K562 (cell line): ENCODE results near the gene C16orf74. TPM values are rescaled to one million over a fixed set of nuclear protein-coding genes. Genes with fewer than 3 reads are reported as not detected.

Experiments
- ATAC-seq: fragments of 200-7000 bp; cut with Tn5 transposase; 3 replicates; pipeline ENCODE4 v1.9.1; 2020; ENCODE audit warnings: moderate library complexity
- BruUV-seq: library from RNA; stranded (reverse); fragments of 400-500 nt; replicated peaks from 2 replicates; lab custom pipeline; 2021; lab: Mats Ljungman, UMichigan
- CTCF ChIA-PET: fragments of 300-600 bp; formaldehyde crosslinking; extraction: SDS; loops from one replicate; lab custom pipeline; 2021; ENCODE audit warnings: low intra/inter-chr PET ratio; lab: Yijun Ruan, JAX
- POLR2A ChIA-PET: fragments of 300-600, 350-650 bp; sonication (Branson Sonifier 250); formaldehyde crosslinking; extraction: SDS; loops from one replicate; lab custom pipeline; 2021; ENCODE audit warnings: antibody characterized with exemption, inconsistent platforms; lab: Yijun Ruan, JAX
- DNase-seq, 4 experiments: peaks; one replicate each; pipeline versions ENCODE4 v3.0.0 to v3.0.0-alpha.2; 2011 to 2018; ENCODE audit warnings: low spot score in 3 of 4, mixed read lengths in 3 of 4; ENCODE audit errors: extremely low read depth in 1 of 4
- FAIRE-seq: peaks from 2 replicates; lab custom pipeline; 2011; peaks lifted over from hg19 to GRCh38; lab: Jason Lieb, UNC
- H2AFZ ChIP-seq: 2 replicates; pipeline ENCODE4 v1.6.0; 2011; ENCODE audit warnings: low read depth, low read length, control low read depth, inconsistent platforms
- H3K27ac ChIP-seq: fragments of 200-600 bp; 3 replicates; pipeline ENCODE4 v1.8.0; 2011; ENCODE audit warnings: low read depth, mild to moderate bottlenecking, control low read depth, inconsistent platforms, low read length, moderate library complexity, mixed read lengths; ENCODE audit errors: extremely low read depth
- H3K27me3 ChIP-seq, 2 experiments: fragments of 300-600 bp in 1 of 2; 2 replicates in 1 of 2; 3 replicates in 1 of 2; pipeline versions ENCODE4 v1.6.0 to v1.8.0; 2011; ENCODE audit warnings: inconsistent platforms in 2 of 2, low read length in 2 of 2, mild to moderate bottlenecking in 1 of 2, mixed read lengths in 1 of 2, moderate library complexity in 1 of 2; ENCODE audit not compliant: control insufficient read depth in 2 of 2, insufficient read depth in 2 of 2
- H3K36me3 ChIP-seq: fragments of 300-600 bp; 3 replicates; pipeline ENCODE4 v1.8.0; 2011; ENCODE audit warnings: mild to moderate bottlenecking, low read length, inconsistent platforms; ENCODE audit not compliant: control insufficient read depth, insufficient read depth
- H3K4me1 ChIP-seq, 2 experiments: fragments of 200-600 bp in 1 of 2; replicated peaks in 1 of 2; 2 replicates in 1 of 2; 3 replicates in 1 of 2; pipeline versions ENCODE4 v1.5.1 to v1.8.0; 2011; ENCODE audit warnings: inconsistent platforms in 2 of 2, low read length in 2 of 2, mild to moderate bottlenecking in 1 of 2, mixed read lengths in 1 of 2, moderate library complexity in 1 of 2; ENCODE audit not compliant: control insufficient read depth in 2 of 2, insufficient read depth in 2 of 2
- H3K4me2 ChIP-seq: 2 replicates; pipeline ENCODE4 v1.6.1; 2011; ENCODE audit warnings: low read length, control low read depth, inconsistent platforms, mixed read lengths; ENCODE audit not compliant: insufficient read depth
- H3K4me3 ChIP-seq: fragments of 200-600 bp; sonication (generic), shearing (Covaris generic); 2 replicates; pipeline ENCODE4 v1.5.1; 2016; ENCODE audit warnings: control low read depth, inconsistent platforms
- H3K79me2 ChIP-seq: fragments of 200-600 bp; 3 replicates; pipeline ENCODE4 v1.8.0; 2011; ENCODE audit warnings: low read length, inconsistent platforms; ENCODE audit not compliant: control insufficient read depth, insufficient read depth
- H3K9ac ChIP-seq, 2 experiments: 2 replicates each; pipeline versions ENCODE4 v1.6.0 to v1.6.1; 2011; ENCODE audit warnings: low read depth in 2 of 2, low read length in 2 of 2, control low read depth in 1 of 2, inconsistent platforms in 1 of 2, mild to moderate bottlenecking in 1 of 2, mixed read lengths in 1 of 2; ENCODE audit not compliant: insufficient read depth in 1 of 2
- H3K9me1 ChIP-seq: one replicate; pipeline ENCODE4 v1.6.0; 2011; ENCODE audit warnings: inconsistent platforms, mild to moderate bottlenecking, low read length, moderate library complexity; ENCODE audit not compliant: control insufficient read depth, insufficient read depth
- H3K9me3 ChIP-seq: replicated peaks from 2 replicates; pipeline ENCODE4 v1.5.1; 2011; ENCODE audit warnings: low read depth, low read length, inconsistent platforms; ENCODE audit not compliant: control insufficient read depth, insufficient read depth
- H4K20me1 ChIP-seq: replicated peaks from 2 replicates; pipeline ENCODE4 v1.6.1; 2011; ENCODE audit warnings: low read length, inconsistent platforms, mixed read lengths; ENCODE audit not compliant: control insufficient read depth, insufficient read depth
- MAFK ChIP-seq: IDR thresholded peaks from 2 replicates; pipeline ENCODE4 v1.6.1; 2011; ENCODE audit warnings: low read length, improper control_type of control experiment
- NCOA2 ChIP-seq, 2 experiments: fragments of 450-650 bp; IDR thresholded peaks; 2 replicates each; pipeline ENCODE4 v1.6.1; 2018; ENCODE audit warnings: mild to moderate bottlenecking in 2 of 2, moderate library complexity in 1 of 2; ENCODE audit not compliant: partially characterized antibody in 2 of 2
- RBM22 ChIP-seq: fragments of 200-400 bp; formaldehyde crosslinking; IDR thresholded peaks from 2 replicates; pipeline ENCODE4 v1.6.1; 2018; ENCODE audit warnings: low read length, low read depth; ENCODE audit not compliant: poor library complexity, severe bottlenecking
- SUPT5H ChIP-seq: fragments of 450-650 bp; IDR thresholded peaks from 2 replicates; pipeline ENCODE4 v1.6.1; 2016
- ZC3H11A ChIP-seq: IDR thresholded peaks from 2 replicates; pipeline ENCODE4 v1.6.1; 2012; ENCODE audit warnings: low read depth, low read length, improper control_type of control experiment
- WGBS: fragments of 100-300 bp; shearing (Covaris generic); methylation state at CpG from one replicate; pipeline ENCODE4 v1.1.6; 2016; ENCODE audit warnings: low coverage, mixed read lengths; ENCODE audit not compliant: insufficient coverage; ENCODE audit errors: missing lambda C conversion rate; 5-methylcytosine and 5-hydroxymethylcytosine counted together
- in situ Hi-C: fragments of 300-500 bp; cut with MboI; formaldehyde crosslinking; loops from 4 replicates; pipeline ENCODE4 v1.15.0; 2018; ENCODE audit warnings: inconsistent platforms, mixed read lengths
- intact Hi-C: fragments of 100-400 bp; cut with micrococcal nuclease; formaldehyde crosslinking; loops from 2 replicates; pipeline ENCODE4 v1.14.2; 2022
- polyA plus RNA-seq, 8 experiments: library from polyadenylated mRNA; depleted of rRNA in 4 of 8; stranded (reverse) in 5 of 8; unstranded in 3 of 8; fragments of >200 nt; fragmentation: Nextera tagmentation in 2 of 8; fragmentation: Illumina TruSeq in 1 of 8; extraction: Ambion mirVana in 2 of 8; extraction: Trizol in 1 of 8; gene quantifications; 2 replicates each; pipeline versions ENCODE4 v1.2.1 to v1.2.3, GENCODE V29; 2011 to 2014; ENCODE audit warnings: inconsistent platforms in 1 of 8, missing spikeins in 1 of 8
- total RNA-seq, 7 experiments: library from RNA; depleted of rRNA in 6 of 7; stranded (reverse); fragments of >200 nt in 6 of 7; fragmentation: Illumina TruSeq in 2 of 7; extraction: Trizol in 2 of 7; gene quantifications; 2 replicates each; pipeline versions ENCODE4 v1.2.1 to v1.2.3, GENCODE V29; 2011 to 2021; ENCODE audit warnings: low replicate concordance in 1 of 7
- TF ChIP-seq, protein P1 (sequence below): fragments of 450-650 bp; formaldehyde crosslinking; conservative IDR thresholded peaks from 2 replicates; pipeline ENCODE4 v1.4.0; 2022; ENCODE audit warnings: mild to moderate bottlenecking, missing genetic modification characterization
- TF ChIP-seq, protein P2 (sequence below): sonication (generic); formaldehyde crosslinking; IDR thresholded peaks from 2 replicates; pipeline ENCODE4 v1.8.1; 2023; ENCODE audit warnings: missing genetic modification reagents, mild to moderate bottlenecking, borderline replicate concordance
- TF ChIP-seq, protein P3 (sequence below): IDR thresholded peaks from 2 replicates; pipeline ENCODE4 v1.6.1; 2016; ENCODE audit warnings: missing genetic modification characterization, missing compliant biosample characterization
- TF ChIP-seq, protein P4 (sequence below): sonication (generic); formaldehyde crosslinking; IDR thresholded peaks from 2 replicates; pipeline ENCODE4 v1.8.0; 2023; ENCODE audit warnings: mild to moderate bottlenecking, missing genetic modification reagents

Gene C16orf74
- total and polyA plus RNA-seq, 9 of the 15 experiments (the other 6 are each of a cell fraction or from before 2014, with no cell fraction given), result not detected

DNA sequence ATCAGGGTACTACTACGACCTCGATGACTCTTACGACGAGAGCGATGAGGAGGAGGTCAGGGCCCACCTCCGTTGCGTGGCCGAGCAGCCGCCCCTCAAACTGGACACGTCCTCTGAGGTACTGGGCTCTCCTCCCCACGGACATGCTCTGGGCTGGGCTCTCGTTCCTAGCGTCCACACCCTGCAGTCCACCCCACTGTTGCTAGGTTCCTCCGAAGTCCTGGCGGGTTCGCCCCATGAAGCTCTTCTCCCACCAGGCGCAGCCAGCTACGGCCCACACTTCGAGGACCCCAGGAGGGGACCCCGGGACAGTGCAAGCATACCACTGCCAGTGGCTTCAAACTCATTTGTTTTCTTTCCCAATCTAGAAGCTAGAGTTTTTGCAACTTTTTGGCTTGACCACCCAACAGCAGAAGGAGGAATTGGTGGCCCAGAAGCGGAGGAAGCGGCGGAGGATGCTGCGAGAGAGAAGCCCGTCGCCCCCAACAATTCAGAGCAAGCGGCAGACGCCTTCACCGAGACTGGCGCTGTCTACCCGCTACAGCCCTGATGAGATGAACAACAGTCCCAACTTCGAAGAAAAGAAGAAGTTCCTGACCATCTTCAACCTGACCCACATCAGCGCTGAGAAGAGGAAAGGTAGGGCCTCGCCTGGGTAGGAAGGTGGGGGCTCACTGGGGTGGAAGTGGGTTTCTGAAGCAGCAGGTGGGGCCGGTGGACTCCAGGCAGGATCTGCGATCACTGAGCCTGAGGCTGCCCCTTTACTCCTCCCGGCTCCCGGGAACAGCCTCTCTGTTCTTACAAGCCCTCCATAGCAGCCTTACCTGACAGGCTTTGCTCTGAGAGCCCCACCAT lies 87.7 kb downstream of the C16orf74 start:
- H3K36me3 ChIP-seq, result peaks cover 99% of the 10 kb centered on the region
- H3K9me1 ChIP-seq, result no peaks in the 10 kb centered on the region
- H3K4me2 ChIP-seq, result no peak overlapping the region
- H2AFZ ChIP-seq, result no peak overlapping the region
- BruUV-seq, result no TSS peak
- H3K9me3 ChIP-seq, result no peaks in the 10 kb centered on the region
- H3K9ac ChIP-seq, result no peak overlapping the region
- intact Hi-C loops, result no loop called here
- ATAC-seq (no peak), DNase-seq (no peak), FAIRE-seq (no peak)
- POLR2A ChIA-PET, result interaction anchor here (0.6 to 1.1 kb wide), 2 partner anchors 28 kb away, joined by 3 to 4 read pairs; no protein-coding TSS in a partner anchor
- no peaks in the 10 kb centered on the region for H3K27me3 ChIP-seq
- peaks cover 26% of the 10 kb centered on the region for H4K20me1 ChIP-seq
- H3K4me1 ChIP-seq, result peaks cover 0 to 15% of the 10 kb centered on the region in 2 experiments; a peak in 1 of 5 replicates
- CTCF ChIA-PET, result no interaction called here
- peaks cover 14% of the 10 kb centered on the region; the same call in 2 of the 3 replicates for H3K79me2 ChIP-seq
- 98% methylated on average over 29 of the region's 38 CpGs for WGBS
- in situ Hi-C loops, result no loop called here
- no peak overlapping the region for H3K27ac ChIP-seq
- no peak overlapping the region for H3K4me3 ChIP-seq
- no peak for TF ChIP-seq SUPT5H
- TF ChIP-seq RBM22, result peak; percentile 90
- no peak for TF ChIP-seq ZC3H11A
- TF ChIP-seq, protein P1, sequence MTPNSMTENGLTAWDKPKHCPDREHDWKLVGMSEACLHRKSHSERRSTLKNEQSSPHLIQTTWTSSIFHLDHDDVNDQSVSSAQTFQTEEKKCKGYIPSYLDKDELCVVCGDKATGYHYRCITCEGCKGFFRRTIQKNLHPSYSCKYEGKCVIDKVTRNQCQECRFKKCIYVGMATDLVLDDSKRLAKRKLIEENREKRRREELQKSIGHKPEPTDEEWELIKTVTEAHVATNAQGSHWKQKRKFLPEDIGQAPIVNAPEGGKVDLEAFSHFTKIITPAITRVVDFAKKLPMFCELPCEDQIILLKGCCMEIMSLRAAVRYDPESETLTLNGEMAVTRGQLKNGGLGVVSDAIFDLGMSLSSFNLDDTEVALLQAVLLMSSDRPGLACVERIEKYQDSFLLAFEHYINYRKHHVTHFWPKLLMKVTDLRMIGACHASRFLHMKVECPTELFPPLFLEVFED, result no peak
- TF ChIP-seq, protein P2, sequence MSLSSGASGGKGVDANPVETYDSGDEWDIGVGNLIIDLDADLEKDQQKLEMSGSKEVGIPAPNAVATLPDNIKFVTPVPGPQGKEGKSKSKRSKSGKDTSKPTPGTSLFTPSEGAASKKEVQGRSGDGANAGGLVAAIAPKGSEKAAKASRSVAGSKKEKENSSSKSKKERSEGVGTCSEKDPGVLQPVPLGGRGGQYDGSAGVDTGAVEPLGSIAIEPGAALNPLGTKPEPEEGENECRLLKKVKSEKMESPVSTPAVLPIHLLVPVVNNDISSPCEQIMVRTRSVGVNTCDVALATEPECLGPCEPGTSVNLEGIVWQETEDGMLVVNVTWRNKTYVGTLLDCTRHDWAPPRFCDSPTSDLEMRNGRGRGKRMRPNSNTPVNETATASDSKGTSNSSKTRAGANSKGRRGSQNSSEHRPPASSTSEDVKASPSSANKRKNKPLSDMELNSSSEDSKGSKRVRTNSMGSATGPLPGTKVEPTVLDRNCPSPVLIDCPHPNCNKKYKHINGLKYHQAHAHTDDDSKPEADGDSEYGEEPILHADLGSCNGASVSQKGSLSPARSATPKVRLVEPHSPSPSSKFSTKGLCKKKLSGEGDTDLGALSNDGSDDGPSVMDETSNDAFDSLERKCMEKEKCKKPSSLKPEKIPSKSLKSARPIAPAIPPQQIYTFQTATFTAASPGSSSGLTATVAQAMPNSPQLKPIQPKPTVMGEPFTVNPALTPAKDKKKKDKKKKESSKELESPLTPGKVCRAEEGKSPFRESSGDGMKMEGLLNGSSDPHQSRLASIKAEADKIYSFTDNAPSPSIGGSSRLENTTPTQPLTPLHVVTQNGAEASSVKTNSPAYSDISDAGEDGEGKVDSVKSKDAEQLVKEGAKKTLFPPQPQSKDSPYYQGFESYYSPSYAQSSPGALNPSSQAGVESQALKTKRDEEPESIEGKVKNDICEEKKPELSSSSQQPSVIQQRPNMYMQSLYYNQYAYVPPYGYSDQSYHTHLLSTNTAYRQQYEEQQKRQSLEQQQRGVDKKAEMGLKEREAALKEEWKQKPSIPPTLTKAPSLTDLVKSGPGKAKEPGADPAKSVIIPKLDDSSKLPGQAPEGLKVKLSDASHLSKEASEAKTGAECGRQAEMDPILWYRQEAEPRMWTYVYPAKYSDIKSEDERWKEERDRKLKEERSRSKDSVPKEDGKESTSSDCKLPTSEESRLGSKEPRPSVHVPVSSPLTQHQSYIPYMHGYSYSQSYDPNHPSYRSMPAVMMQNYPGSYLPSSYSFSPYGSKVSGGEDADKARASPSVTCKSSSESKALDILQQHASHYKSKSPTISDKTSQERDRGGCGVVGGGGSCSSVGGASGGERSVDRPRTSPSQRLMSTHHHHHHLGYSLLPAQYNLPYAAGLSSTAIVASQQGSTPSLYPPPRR (CRISPR knock-in tag), result no peak
- TF ChIP-seq, protein P3, sequence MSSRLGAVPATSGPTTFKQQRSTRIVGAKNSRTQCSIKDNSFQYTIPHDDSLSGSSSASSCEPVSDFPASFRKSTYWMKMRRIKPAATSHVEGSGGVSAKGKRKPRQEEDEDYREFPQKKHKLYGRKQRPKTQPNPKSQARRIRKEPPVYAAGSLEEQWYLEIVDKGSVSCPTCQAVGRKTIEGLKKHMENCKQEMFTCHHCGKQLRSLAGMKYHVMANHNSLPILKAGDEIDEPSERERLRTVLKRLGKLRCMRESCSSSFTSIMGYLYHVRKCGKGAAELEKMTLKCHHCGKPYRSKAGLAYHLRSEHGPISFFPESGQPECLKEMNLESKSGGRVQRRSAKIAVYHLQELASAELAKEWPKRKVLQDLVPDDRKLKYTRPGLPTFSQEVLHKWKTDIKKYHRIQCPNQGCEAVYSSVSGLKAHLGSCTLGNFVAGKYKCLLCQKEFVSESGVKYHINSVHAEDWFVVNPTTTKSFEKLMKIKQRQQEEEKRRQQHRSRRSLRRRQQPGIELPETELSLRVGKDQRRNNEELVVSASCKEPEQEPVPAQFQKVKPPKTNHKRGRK, result no peak
- no peak for TF ChIP-seq NCOA2 (IDR thresholded peaks at IDR 0.05; ENCODE audit: partially characterized antibody in 2 of 2)
- no peak for TF ChIP-seq MAFK
- TF ChIP-seq, protein P4, sequence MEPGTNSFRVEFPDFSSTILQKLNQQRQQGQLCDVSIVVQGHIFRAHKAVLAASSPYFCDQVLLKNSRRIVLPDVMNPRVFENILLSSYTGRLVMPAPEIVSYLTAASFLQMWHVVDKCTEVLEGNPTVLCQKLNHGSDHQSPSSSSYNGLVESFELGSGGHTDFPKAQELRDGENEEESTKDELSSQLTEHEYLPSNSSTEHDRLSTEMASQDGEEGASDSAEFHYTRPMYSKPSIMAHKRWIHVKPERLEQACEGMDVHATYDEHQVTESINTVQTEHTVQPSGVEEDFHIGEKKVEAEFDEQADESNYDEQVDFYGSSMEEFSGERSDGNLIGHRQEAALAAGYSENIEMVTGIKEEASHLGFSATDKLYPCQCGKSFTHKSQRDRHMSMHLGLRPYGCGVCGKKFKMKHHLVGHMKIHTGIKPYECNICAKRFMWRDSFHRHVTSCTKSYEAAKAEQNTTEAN (CRISPR knock-in tag), result no peak
